HEK293 (cell line): ENCODE measurements around the gene PTPRA.

ENCODE experiments used
- CTCF ChIA-PET: fragments of 350-600 bp; formaldehyde crosslinking; extraction: SDS; loops from one replicate; lab custom pipeline; 2021; ENCODE audit warnings: antibody characterized with exemption; lab: Yijun Ruan, JAX
- POLR2A ChIA-PET: fragments of 300-600 bp; formaldehyde crosslinking; extraction: SDS; loops from one replicate; lab custom pipeline; 2020; ENCODE audit warnings: antibody characterized with exemption, inconsistent platforms; lab: Yijun Ruan, JAX
- H3K27ac ChIP-seq: fragments of 200-500 bp; sonication (Bioruptor generic); 2 replicates; pipeline ENCODE4 v1.5.1; 2014; ENCODE audit warnings: low read depth, low read length, control low read depth, inconsistent platforms; ENCODE audit errors: extremely low read depth
- H3K36me3 ChIP-seq, 2 experiments: fragments of 200-500 bp in 1 of 2; sonication (Bioruptor generic) in 1 of 2; 1 replicate in 1 of 2; 2 replicates in 1 of 2; pipeline ENCODE4 v1.5.1; 2014 to 2017; ENCODE audit warnings: inconsistent platforms in 2 of 2, low read length in 2 of 2; ENCODE audit not compliant: control insufficient read depth in 2 of 2, insufficient read depth in 1 of 2
- H3K4me1 ChIP-seq: fragments of 200-500 bp; sonication (Bioruptor generic); 2 replicates; pipeline ENCODE4 v1.5.1; 2014; ENCODE audit warnings: mild to moderate bottlenecking, low read length, inconsistent platforms; ENCODE audit not compliant: control insufficient read depth, insufficient read depth
- H3K4me3 ChIP-seq: 2 replicates; pipeline ENCODE4 v1.5.1; 2011; ENCODE audit warnings: low read depth, mild to moderate bottlenecking, control low read depth, low read length, moderate library complexity
- H3K9me3 ChIP-seq: fragments of 200-500 bp; sonication (Bioruptor generic); 2 replicates; pipeline ENCODE4 v1.5.1; 2014; ENCODE audit warnings: low read depth, low read length, inconsistent platforms; ENCODE audit not compliant: control insufficient read depth, insufficient read depth
- FEZF1 ChIP-seq: fragments of 450-650 bp; formaldehyde crosslinking; IDR thresholded peaks from 2 replicates; pipeline ENCODE4 v1.5.1; 2016; ENCODE audit warnings: missing biosample characterization, missing genetic modification characterization
- GLIS1 ChIP-seq: fragments of 450-650 bp; formaldehyde crosslinking; IDR thresholded peaks from 2 replicates; pipeline ENCODE4 v1.5.1; 2016; ENCODE audit warnings: missing biosample characterization, missing genetic modification characterization
- KLF1 ChIP-seq: fragments of 450-650 bp; formaldehyde crosslinking; IDR thresholded peaks from 2 replicates; pipeline ENCODE4 v1.5.1; 2016; ENCODE audit warnings: missing biosample characterization, missing genetic modification characterization
- PATZ1 ChIP-seq: fragments of 450-650 bp; formaldehyde crosslinking; IDR thresholded peaks from 2 replicates; pipeline ENCODE4 v1.5.1; 2016; ENCODE audit warnings: missing biosample characterization, missing genetic modification characterization
- PRDM1 ChIP-seq: fragments of 450-650 bp; formaldehyde crosslinking; IDR thresholded peaks from 2 replicates; pipeline ENCODE4; 2016; ENCODE audit warnings: missing biosample characterization, missing genetic modification characterization
- SCRT1 ChIP-seq: fragments of 450-650 bp; formaldehyde crosslinking; IDR thresholded peaks from 2 replicates; pipeline ENCODE4 v1.5.1; 2016; ENCODE audit warnings: missing biosample characterization, missing genetic modification characterization, borderline replicate concordance
- YY2 ChIP-seq: fragments of 450-650 bp; formaldehyde crosslinking; IDR thresholded peaks from 2 replicates; pipeline ENCODE4 v1.5.1; 2016; ENCODE audit warnings: missing biosample characterization, missing genetic modification characterization
- ZBTB17 ChIP-seq: fragments of 450-650 bp; formaldehyde crosslinking; IDR thresholded peaks from 2 replicates; pipeline ENCODE4 v1.5.1; 2016; ENCODE audit warnings: missing biosample characterization, missing genetic modification characterization
- ZBTB21 ChIP-seq: fragments of 450-650 bp; formaldehyde crosslinking; IDR thresholded peaks from 2 replicates; pipeline ENCODE4 v1.5.1; 2017; ENCODE audit warnings: missing biosample characterization, missing genetic modification characterization
- ZNF132 ChIP-seq: fragments of 450-650 bp; formaldehyde crosslinking; IDR thresholded peaks from 2 replicates; pipeline ENCODE4 v1.5.1; 2017; ENCODE audit warnings: missing biosample characterization, missing genetic modification characterization, borderline replicate concordance
- ZNF292 ChIP-seq: fragments of 450-650 bp; formaldehyde crosslinking; IDR thresholded peaks from 2 replicates; pipeline ENCODE4 v1.5.1; 2016; ENCODE audit warnings: low read depth, missing biosample characterization, missing genetic modification characterization, borderline replicate concordance
- ZNF423 ChIP-seq: fragments of 450-650 bp; formaldehyde crosslinking; IDR thresholded peaks from 2 replicates; pipeline ENCODE4 v1.5.1; 2016; ENCODE audit warnings: missing biosample characterization, missing genetic modification characterization
- ZNF561 ChIP-seq: fragments of 450-650 bp; IDR thresholded peaks from 2 replicates; pipeline ENCODE4 v1.5.1; 2018; ENCODE audit warnings: missing biosample characterization, missing genetic modification characterization, borderline replicate concordance
- ZNF768 ChIP-seq: fragments of 450-650 bp; formaldehyde crosslinking; IDR thresholded peaks from 2 replicates; pipeline ENCODE4 v1.5.1; 2018; ENCODE audit warnings: missing biosample characterization, mild to moderate bottlenecking, missing genetic modification characterization
- ZSCAN18 ChIP-seq: fragments of 450-650 bp; formaldehyde crosslinking; IDR thresholded peaks from 2 replicates; pipeline ENCODE4 v1.5.1; 2016; ENCODE audit warnings: missing biosample characterization, missing genetic modification characterization
- ZXDB ChIP-seq: fragments of 450-650 bp; formaldehyde crosslinking; IDR thresholded peaks from 2 replicates; pipeline ENCODE4 v1.5.1; 2016; ENCODE audit warnings: missing biosample characterization, missing genetic modification characterization
- TF ChIP-seq, protein P1 (sequence below): fragments of 450-650 bp; formaldehyde crosslinking; IDR thresholded peaks from 2 replicates; pipeline ENCODE4 v1.5.1; 2016; ENCODE audit warnings: missing biosample characterization, missing genetic modification characterization

The PTPRA gene

DNA sequence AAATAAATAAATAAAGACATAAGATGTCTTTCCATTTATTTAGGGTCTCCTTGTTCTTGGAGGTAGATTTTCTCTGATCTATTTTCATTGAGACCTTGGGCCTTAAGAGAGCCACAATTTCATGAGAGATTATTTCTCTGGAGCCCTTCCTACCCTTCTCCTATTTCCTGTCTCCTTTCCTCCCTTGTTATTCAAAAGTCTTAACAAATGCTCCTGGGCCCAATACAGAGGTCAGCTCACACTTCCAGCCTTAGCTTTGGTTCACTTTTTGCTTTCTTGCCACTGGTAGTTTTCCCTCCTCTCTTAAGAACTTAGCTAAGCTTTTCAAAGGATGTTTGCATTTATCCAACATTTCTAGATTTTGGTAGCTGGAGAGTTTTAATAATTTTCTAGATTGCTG is 44.0 kb downstream of the PTPRA start:
- Histone ChIP-seq H3K9me3 (no peaks in the 10 kb centered on the region; the same call in 1 of the 2 replicates), H3K36me3 (peaks cover 0 to 10% of the 10 kb centered on the region in 2 experiments; a peak in 1 of 3 replicates), H3K4me1 (peaks cover 11% of the 10 kb centered on the region; the same call in 1 of the 2 replicates), H3K4me3 (no peak overlapping the region), H3K27ac (no peak overlapping the region)
- ChIA-PET CTCF (interaction anchor here (4.0 kb wide), 1 partner anchor 83 kb away, joined by 14 read pairs; no protein-coding TSS in a partner anchor), POLR2A (interaction anchor here (0.6 kb wide), 1 partner anchor 480 kb away, joined by 5 read pairs; no protein-coding TSS in a partner anchor)
- TF ChIP-seq ZBTB17 (tag by site-specific recombination), result no peak
- no peak for TF ChIP-seq ZNF561 (tag by site-specific recombination)
- no peak for TF ChIP-seq ZNF132 (tag by site-specific recombination)
- TF ChIP-seq FEZF1 (tag by site-specific recombination), result no peak

DNA sequence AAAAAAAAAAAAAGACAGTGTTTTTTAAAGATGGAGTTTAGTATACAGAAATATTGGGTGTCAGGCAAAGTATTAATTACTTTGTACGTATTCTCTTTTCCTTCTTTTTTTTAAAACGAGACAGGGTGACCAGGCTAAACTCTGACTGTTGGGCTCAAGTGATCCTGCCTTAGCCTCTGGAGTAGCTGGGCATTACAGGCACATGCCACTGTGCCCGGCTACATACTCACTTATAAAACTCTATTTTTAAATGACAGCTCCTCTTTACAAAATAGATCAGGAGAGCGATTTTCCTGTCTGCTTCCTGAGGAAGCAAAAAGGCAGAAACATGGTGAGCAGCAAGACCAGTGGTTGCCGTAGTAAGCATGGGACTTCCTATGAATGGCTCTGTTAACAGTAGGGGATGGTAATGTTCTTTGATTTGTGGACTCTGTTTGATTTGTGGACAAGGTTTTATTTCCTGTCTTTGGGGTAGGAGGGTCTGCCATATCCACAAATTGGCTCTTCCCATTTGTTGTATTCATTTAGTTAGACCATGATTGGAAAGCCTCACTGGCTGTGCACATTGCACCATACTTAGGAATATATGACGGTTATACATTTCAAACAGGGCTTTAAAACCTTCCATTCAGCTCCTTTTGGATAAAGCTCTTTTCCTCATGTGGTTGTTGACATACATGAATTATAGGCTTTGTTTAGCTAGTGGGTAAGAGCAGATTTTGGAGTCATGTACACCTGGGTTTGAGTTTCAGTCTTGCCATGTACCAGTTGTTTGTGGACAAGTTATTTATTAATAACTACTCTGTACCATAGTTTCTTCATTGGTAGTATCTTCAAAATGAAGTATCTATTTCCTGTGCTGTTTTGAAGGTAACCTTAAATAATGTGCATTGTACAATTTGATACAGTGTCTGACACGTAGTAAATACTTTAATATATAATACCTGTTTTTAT is 45.1 kb downstream of the PTPRA start:
- ChIA-PET POLR2A (interaction anchor here (0.7 kb wide), 1 partner anchor 1413 kb away, joined by 6 read pairs; no protein-coding TSS in a partner anchor), CTCF (interaction anchor here (0.5 to 1.5 kb wide), 3 partner anchors 22 to 82 kb away, joined by 3 to 13 read pairs (median 3); no protein-coding TSS in a partner anchor)
- H3K9me3 ChIP-seq, result no peaks in the 10 kb centered on the region; the same call in 1 of the 2 replicates

GRCh38 chr20:2919518-2920245 is 46.4 kb downstream of the PTPRA start:
- Histone ChIP-seq H3K9me3 (no peaks in the 10 kb centered on the region; the same call in 1 of the 2 replicates), H3K4me1 (peaks cover 11% of the 10 kb centered on the region; the same call in 1 of the 2 replicates), H3K4me3 (no peak overlapping the region), H3K36me3 (peaks cover 10 to 23% of the 10 kb centered on the region in 2 experiments; a peak in 2 of 3 replicates), H3K27ac (no peak overlapping the region)
- ChIA-PET POLR2A (no interaction called here), CTCF (no interaction called here)
- TF ChIP-seq ZXDB (tag by site-specific recombination) (no peak), GLIS1 (tag by site-specific recombination) (peak; percentile 47)

More for the DNA sequence above, 45.1 kb downstream of the PTPRA start:
- H3K27ac ChIP-seq, result no peak overlapping the region
- H3K36me3 ChIP-seq, result peaks cover under 1 to 11% of the 10 kb centered on the region in 2 experiments; a peak in 2 of 3 replicates
- no peak for TF ChIP-seq YY2
- TF ChIP-seq ZNF292 (tag by site-specific recombination), result no peak
- TF ChIP-seq KLF1 (tag by site-specific recombination), result no peak
- no peak for TF ChIP-seq ZNF768 (tag by site-specific recombination)
- H3K4me1 ChIP-seq, result peaks cover 11% of the 10 kb centered on the region; the same call in 1 of the 2 replicates
- H3K4me3 ChIP-seq, result no peak overlapping the region

GRCh38 chr20:2920473-2920872 is 47.2 kb downstream of the PTPRA start:
- Histone ChIP-seq H3K4me3 (no peak overlapping the region), H3K27ac (no peak overlapping the region), H3K9me3 (no peaks in the 10 kb centered on the region; the same call in 1 of the 2 replicates), H3K36me3 (peaks cover 16 to 21% of the 10 kb centered on the region in 2 experiments; a peak in 2 of 3 replicates), H3K4me1 (peaks cover 11% of the 10 kb centered on the region; the same call in 1 of the 2 replicates)
- ChIA-PET POLR2A (interaction anchor here (0.6 to 0.7 kb wide), 2 partner anchors 23 to 1209 kb away, joined by 5 to 6 read pairs; no protein-coding TSS in a partner anchor), CTCF (interaction anchor here (0.6 kb wide), 1 partner anchor 68 kb away, joined by 4 read pairs; no protein-coding TSS in a partner anchor)
- TF ChIP-seq SCRT1 (tag by site-specific recombination) (no peak), PATZ1 (tag by site-specific recombination) (no peak), ZBTB21 (tag by site-specific recombination) (no peak), PRDM1 (no peak), ZSCAN18 (tag by site-specific recombination) (no peak), ZNF423 (tag by site-specific recombination) (no peak)
- TF ChIP-seq, protein P1, sequence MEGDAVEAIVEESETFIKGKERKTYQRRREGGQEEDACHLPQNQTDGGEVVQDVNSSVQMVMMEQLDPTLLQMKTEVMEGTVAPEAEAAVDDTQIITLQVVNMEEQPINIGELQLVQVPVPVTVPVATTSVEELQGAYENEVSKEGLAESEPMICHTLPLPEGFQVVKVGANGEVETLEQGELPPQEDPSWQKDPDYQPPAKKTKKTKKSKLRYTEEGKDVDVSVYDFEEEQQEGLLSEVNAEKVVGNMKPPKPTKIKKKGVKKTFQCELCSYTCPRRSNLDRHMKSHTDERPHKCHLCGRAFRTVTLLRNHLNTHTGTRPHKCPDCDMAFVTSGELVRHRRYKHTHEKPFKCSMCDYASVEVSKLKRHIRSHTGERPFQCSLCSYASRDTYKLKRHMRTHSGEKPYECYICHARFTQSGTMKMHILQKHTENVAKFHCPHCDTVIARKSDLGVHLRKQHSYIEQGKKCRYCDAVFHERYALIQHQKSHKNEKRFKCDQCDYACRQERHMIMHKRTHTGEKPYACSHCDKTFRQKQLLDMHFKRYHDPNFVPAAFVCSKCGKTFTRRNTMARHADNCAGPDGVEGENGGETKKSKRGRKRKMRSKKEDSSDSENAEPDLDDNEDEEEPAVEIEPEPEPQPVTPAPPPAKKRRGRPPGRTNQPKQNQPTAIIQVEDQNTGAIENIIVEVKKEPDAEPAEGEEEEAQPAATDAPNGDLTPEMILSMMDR (tag by site-specific recombination), result no peak
